ENCODE measurements around the gene C11orf16.
"Not testable (repeated sequence)": the region's sequence is repeated elsewhere in the genome, so short reads cannot be mapped to it uniquely, and the experiment has no call there.

C11orf16 gene

GRCh38 chr11:8881585-8881984 lies 51.2 kb downstream of the C11orf16 start:
- H3K9ac ChIP-seq (ENCODE audit: low read depth, low read length); H3K4me1 ChIP-seq (ENCODE audit: control insufficient read depth, insufficient read depth, low read length); H3K4me3 ChIP-seq (ENCODE audit: low read depth, low read length); H3K36me3 ChIP-seq (ENCODE audit: control insufficient read depth, insufficient read depth, low read length); H3K27ac ChIP-seq (ENCODE audit: low read depth, low read length); H3K27me3 ChIP-seq (ENCODE audit: control insufficient read depth, insufficient read depth, low read length); H3K9me3 ChIP-seq (ENCODE audit: control insufficient read depth, insufficient read depth, low read length): not testable (repeated sequence)

- Histone ChIP-seq H3K4me1 (ENCODE audit: control insufficient read depth, insufficient read depth, low read length) (no peaks in the 10 kb centered on the region), H3K9ac (ENCODE audit: low read depth, low read length) (no peak overlapping the region), H3K9me3 (ENCODE audit: control insufficient read depth, insufficient read depth, low read length) (no peaks in the 10 kb centered on the region), H3K27me3 (ENCODE audit: control insufficient read depth, insufficient read depth, low read length) (no peaks in the 10 kb centered on the region), H3K36me3 (ENCODE audit: control insufficient read depth, insufficient read depth, low read length) (no peaks in the 10 kb centered on the region), H3K4me3 (ENCODE audit: low read depth, low read length) (no peak overlapping the region), H3K27ac (ENCODE audit: low read depth, low read length) (no peak overlapping the region)
Measured at GRCh38 chr11:8878771-8879170, 54.0 kb downstream of the C11orf16 start.

GRCh38 chr11:8873741-8874405 lies 58.9 kb downstream of the C11orf16 start:
- no peaks in the 10 kb centered on the region for H3K36me3 ChIP-seq (ENCODE audit: control insufficient read depth, insufficient read depth, low read length)
- no peak overlapping the region for H3K27ac ChIP-seq (ENCODE audit: low read depth, low read length)
- H3K9ac ChIP-seq (ENCODE audit: low read depth, low read length), result no peak overlapping the region
- H3K4me1 ChIP-seq (ENCODE audit: control insufficient read depth, insufficient read depth, low read length), result peaks cover 12% of the 10 kb centered on the region
- no peak overlapping the region for H3K4me3 ChIP-seq (ENCODE audit: low read depth, low read length)
- H3K9me3 ChIP-seq (ENCODE audit: control insufficient read depth, insufficient read depth, low read length), result no peaks in the 10 kb centered on the region
- H3K27me3 ChIP-seq (ENCODE audit: control insufficient read depth, insufficient read depth, low read length), result no peaks in the 10 kb centered on the region; the same call in 1 of the 2 replicates

- H3K27ac ChIP-seq (ENCODE audit: low read depth, low read length), result peak overlapping the region; percentile 73
Measured at GRCh38 chr11:8871962-8872361, 60.8 kb downstream of the C11orf16 start.

GRCh38 chr11:8871171-8871775 lies 61.5 kb downstream of the C11orf16 start:
- H3K27ac ChIP-seq (ENCODE audit: low read depth, low read length), result peak overlapping the region; percentile 73

More at GRCh38 chr11:8871962-8872361, 60.8 kb downstream of the C11orf16 start:
- H3K9me3 ChIP-seq (ENCODE audit: control insufficient read depth, insufficient read depth, low read length), result no peaks in the 10 kb centered on the region
- H3K27me3 ChIP-seq (ENCODE audit: control insufficient read depth, insufficient read depth, low read length), result no peaks in the 10 kb centered on the region; the same call in 1 of the 2 replicates
- H3K4me1 ChIP-seq (ENCODE audit: control insufficient read depth, insufficient read depth, low read length), result peaks cover 14% of the 10 kb centered on the region
- H3K4me3 ChIP-seq (ENCODE audit: low read depth, low read length), result no peak overlapping the region
- H3K9ac ChIP-seq (ENCODE audit: low read depth, low read length), result no peak overlapping the region
- H3K36me3 ChIP-seq (ENCODE audit: control insufficient read depth, insufficient read depth, low read length), result no peaks in the 10 kb centered on the region

GRCh38 chr11:8870411-8871170 lies 62.2 kb downstream of the C11orf16 start:
- H3K36me3 ChIP-seq (ENCODE audit: control insufficient read depth, insufficient read depth, low read length), result no peaks in the 10 kb centered on the region
- H3K4me3 ChIP-seq (ENCODE audit: low read depth, low read length), result peak overlapping the region; percentile 74
- no peaks in the 10 kb centered on the region for H3K9me3 ChIP-seq (ENCODE audit: control insufficient read depth, insufficient read depth, low read length)
- H3K27me3 ChIP-seq (ENCODE audit: control insufficient read depth, insufficient read depth, low read length), result no peaks in the 10 kb centered on the region; the same call in 1 of the 2 replicates
- peak overlapping the region; percentile 50 for H3K9ac ChIP-seq (ENCODE audit: low read depth, low read length)
- peaks cover 14% of the 10 kb centered on the region for H3K4me1 ChIP-seq (ENCODE audit: control insufficient read depth, insufficient read depth, low read length)
- H3K27ac ChIP-seq (ENCODE audit: low read depth, low read length), result peak overlapping the region; percentile 73

More at GRCh38 chr11:8871171-8871775, 61.5 kb downstream of the C11orf16 start:
- no peaks in the 10 kb centered on the region for H3K36me3 ChIP-seq (ENCODE audit: control insufficient read depth, insufficient read depth, low read length)
- peaks cover 14% of the 10 kb centered on the region for H3K4me1 ChIP-seq (ENCODE audit: control insufficient read depth, insufficient read depth, low read length)
- peak overlapping the region; percentile 50; the same call in 1 of the 2 replicates for H3K9ac ChIP-seq (ENCODE audit: low read depth, low read length)
- H3K27me3 ChIP-seq (ENCODE audit: control insufficient read depth, insufficient read depth, low read length), result no peaks in the 10 kb centered on the region; the same call in 1 of the 2 replicates
- peak overlapping the region; percentile 74 for H3K4me3 ChIP-seq (ENCODE audit: low read depth, low read length)
- no peaks in the 10 kb centered on the region for H3K9me3 ChIP-seq (ENCODE audit: control insufficient read depth, insufficient read depth, low read length)

Measured in HUES48 (cell line).